HG03135 (cell line): Measurements from ENCODE around the gene HHIPL1.

Source experiments
- ATAC-seq: cut with Tn5 transposase; IDR thresholded peaks from one replicate; pipeline ENCODE4 v1.9.1; 2021; ENCODE audit warnings: mild to moderate bottlenecking, moderate library complexity; ENCODE audit not compliant: unreplicated experiment

HHIPL1 gene

GRCh38 chr14:99687284-99688209 lies 42.6 kb downstream of the HHIPL1 start:
- no peak for ATAC-seq

DNA sequence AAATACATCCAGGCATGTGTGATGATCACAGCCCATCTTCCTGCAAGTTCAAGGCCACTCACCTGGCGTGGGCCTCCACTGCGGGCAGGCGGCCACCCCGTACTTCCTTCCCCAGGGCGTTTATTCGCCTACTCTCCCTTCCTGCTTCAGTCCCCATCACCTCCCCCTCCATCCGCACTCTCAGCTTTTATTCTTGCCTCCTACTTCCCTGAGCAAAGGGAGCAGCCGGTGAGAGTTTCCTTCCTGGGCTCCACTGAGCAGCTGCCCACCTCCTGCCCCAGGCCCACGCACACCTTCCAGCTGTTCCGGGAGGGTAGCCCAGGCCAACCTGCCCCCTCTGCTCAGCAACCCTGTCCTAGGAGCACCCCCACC lies 43.3 kb downstream of the HHIPL1 start:
- ATAC-seq: no peak

GRCh38 chr14:99688629-99689028 lies 43.7 kb downstream of the HHIPL1 start:
- no peak for ATAC-seq

- no peak for ATAC-seq
Measured at GRCh38 chr14:99689266-99690236, 44.6 kb downstream of the HHIPL1 start.

DNA sequence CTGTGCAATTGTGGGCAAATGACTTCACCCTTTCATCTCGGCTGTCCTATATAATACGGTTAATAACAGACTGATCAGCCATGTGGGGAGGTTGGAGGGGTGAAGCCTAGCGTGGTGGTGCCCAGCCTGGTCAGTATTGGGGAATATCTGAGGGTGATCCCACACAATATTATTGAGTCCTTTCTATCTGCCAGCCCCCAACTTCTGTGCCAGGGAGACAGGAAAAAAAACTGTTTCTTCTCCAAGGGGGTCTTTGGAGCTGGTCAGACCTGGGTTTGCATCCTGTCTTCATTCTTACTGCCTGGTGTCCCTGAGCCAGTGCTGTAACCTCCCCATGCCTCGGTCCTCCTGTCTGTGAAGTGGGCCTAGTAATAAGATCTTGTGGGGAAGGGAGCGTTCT lies 45.7 kb downstream of the HHIPL1 start:
- no peak for ATAC-seq

GRCh38 chr14:99691111-99691885 lies 46.4 kb downstream of the HHIPL1 start:
- ATAC-seq: no peak

DNA sequence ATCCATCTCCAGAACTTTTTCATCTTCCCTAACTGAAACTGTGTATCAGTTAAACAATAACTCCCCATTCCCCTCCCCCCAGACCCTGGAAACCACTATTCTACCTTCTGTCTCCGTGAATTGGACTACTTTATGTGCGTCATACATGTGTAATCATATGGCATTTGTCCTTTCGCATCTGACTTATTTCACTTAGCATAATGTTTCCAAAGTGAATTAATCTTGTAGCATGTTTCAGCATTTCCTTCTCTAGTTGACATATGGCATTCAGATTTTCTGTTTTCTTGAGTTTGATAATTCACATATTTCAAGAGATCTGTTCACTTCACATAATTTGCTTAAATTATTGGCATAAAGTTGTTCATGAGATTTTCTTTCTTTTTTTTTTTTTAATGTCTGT lies 49.0 kb downstream of the HHIPL1 start:
- no peak for ATAC-seq

- ATAC-seq: no peak
Measured at GRCh38 chr14:99696929-99697328, 52.0 kb downstream of the HHIPL1 start.

GRCh38 chr14:99698236-99698635 lies 53.3 kb downstream of the HHIPL1 start:
- no peak for ATAC-seq

- no peak for ATAC-seq
Measured at GRCh38 chr14:99698642-99699041, 53.7 kb downstream of the HHIPL1 start.

GRCh38 chr14:99699085-99699760 lies 54.3 kb downstream of the HHIPL1 start:
- no peak for ATAC-seq

GRCh38 chr14:99699861-99700260 lies 54.9 kb downstream of the HHIPL1 start:
- ATAC-seq: no peak

GRCh38 chr14:99700379-99700778 lies 55.5 kb downstream of the HHIPL1 start:
- ATAC-seq: no peak

DNA sequence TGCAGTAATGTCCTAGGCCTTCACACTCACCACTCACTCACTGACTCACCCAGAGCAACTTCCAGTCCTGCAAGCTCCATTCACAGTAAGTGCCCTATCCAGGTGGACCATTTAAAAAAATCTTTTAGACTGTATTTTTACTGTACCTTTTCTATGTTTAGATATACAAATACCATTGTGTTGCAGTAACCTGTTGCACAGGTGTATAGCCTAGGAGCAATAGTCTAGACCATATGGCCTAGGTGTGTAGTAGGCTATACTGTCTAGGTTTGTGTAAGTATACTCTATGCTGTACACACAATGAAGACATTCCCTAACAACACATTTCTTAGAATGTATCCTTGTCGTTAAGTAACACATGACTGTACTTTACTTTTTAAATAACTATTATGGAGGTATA lies 56.3 kb downstream of the HHIPL1 start:
- ATAC-seq: no peak

GRCh38 chr14:99702115-99702514 lies 57.2 kb downstream of the HHIPL1 start:
- ATAC-seq: no peak

DNA sequence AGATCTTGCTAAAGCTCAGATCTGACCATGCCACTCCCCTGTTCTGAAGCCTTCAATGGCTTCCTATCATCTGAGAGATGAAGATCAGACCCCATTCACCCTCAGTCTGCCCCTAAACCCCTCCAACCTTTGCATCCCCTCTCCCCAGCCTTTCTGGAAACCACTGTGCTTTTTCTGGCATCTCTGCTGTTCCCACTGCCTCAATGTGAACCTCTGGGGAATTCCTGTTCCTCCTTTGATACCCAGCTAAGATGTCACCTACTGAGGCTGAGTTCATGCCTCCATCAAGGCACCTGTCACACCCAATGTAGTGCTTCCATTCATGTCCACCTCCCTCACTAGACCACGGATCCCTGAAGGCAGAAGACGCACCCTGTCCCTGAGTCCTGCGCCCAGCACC lies 58.5 kb downstream of the HHIPL1 start:
- no peak for ATAC-seq

GRCh38 chr14:99704037-99704436 lies 59.1 kb downstream of the HHIPL1 start:
- no peak for ATAC-seq

DNA sequence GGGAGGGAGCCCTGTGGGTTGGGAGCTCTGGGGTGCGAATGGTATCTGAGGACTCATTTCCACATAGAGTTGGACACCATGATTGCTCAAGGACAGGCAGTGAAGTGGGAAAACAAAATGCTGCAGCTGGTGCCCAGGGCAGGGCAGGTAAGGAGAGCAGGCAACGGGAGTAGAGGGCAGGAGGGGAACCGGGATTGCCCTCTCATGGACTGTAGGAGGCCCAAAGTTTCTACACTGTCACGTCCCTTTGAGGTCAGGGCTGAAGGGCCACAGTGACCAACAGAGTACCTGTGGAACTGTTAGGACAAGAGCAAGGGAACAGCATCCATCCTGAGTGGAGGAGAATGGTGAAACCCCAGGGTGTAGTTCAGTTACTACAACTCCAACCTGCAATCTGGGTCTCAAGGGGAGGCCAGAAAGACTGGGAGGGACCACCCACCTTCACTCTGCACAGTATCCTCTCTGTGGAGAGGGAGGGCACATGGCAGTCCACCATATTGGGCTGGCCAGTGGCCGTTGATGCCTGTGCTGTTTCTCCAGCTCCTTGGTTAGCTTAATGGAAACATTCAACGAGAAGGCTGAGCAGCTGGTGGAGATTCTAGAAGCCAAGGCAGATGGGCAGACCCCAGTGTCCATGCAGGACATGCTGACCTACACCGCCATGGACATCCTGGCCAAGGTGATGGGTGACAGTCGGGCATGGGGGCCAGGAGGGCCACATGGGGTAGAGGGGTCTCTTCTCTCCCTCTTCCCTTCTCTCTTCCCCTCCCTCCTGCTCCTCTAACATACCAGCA lies 61.4 kb downstream of the HHIPL1 start:
- ATAC-seq: no peak

GRCh38 chr14:99707420-99707819 lies 62.5 kb downstream of the HHIPL1 start:
- no peak for ATAC-seq

- no peak for ATAC-seq
Measured at GRCh38 chr14:99707921-99708320, 63.0 kb downstream of the HHIPL1 start.
